Neural progenitor cell (in vitro differentiated cells): Measurements from ENCODE around the gene NINL.

ENCODE experiments used
- CTCF ChIP-seq: fragments of 200-600 bp; sonication (generic); IDR thresholded peaks from 2 replicates; pipeline ENCODE4 v1.5.1; 2017; ENCODE audit warnings: antibody characterized with exemption, mild to moderate bottlenecking
- EZH2 ChIP-seq: fragments of 200-600 bp; sonication (generic); IDR thresholded peaks from 2 replicates; pipeline ENCODE4 v1.6.1; 2017; ENCODE audit warnings: antibody characterized with exemption, mild to moderate bottlenecking, moderate library complexity
- EZH2phosphoT487 ChIP-seq: fragments of 200-600 bp; sonication (generic); IDR thresholded peaks from 2 replicates; pipeline ENCODE4 v1.6.1; 2017; ENCODE audit warnings: antibody characterized with exemption

GRCh38 chr20:25525867-25526266, 59.5 kb downstream of the NINL start:
- TF ChIP-seq CTCF, result no peak
- no peak for TF ChIP-seq EZH2phosphoT487
- no peak for TF ChIP-seq EZH2
